H1 (cell line): ENCODE data around the gene SYNE4.

Source experiments
- ATF2 ChIP-seq: IDR thresholded peaks from 2 replicates; pipeline ENCODE4 v1.6.1; 2012; ENCODE audit warnings: low read length, inconsistent platforms
- HDAC2 ChIP-seq, 2 experiments: fragments of 300-600 bp in 1 of 2; sonication (generic) in 1 of 2; IDR thresholded peaks; 2 replicates each; pipeline ENCODE4 v1.6.1; 2011 to 2012; ENCODE audit warnings: low read depth in 2 of 2, low read length in 2 of 2, mild to moderate bottlenecking in 2 of 2, moderate library complexity in 2 of 2, borderline replicate concordance in 1 of 2, inconsistent platforms in 1 of 2
- JUND ChIP-seq: IDR thresholded peaks from 2 replicates; pipeline ENCODE4 v1.6.1; 2011; ENCODE audit warnings: mild to moderate bottlenecking, improper control_type of control experiment, low read length

GRCh38 chr19:36040495-36040894 lies 31.9 kb upstream of the SYNE4 start:
- TF ChIP-seq JUND = no peak
- TF ChIP-seq HDAC2 (IDR thresholded peaks at IDR 0.05; ENCODE audit: borderline replicate concordance in 1 of 2, low read depth in 2 of 2, low read length in 2 of 2) = no peak
- no peak for TF ChIP-seq ATF2
